ENCODE results near the gene NPY4R.
"Not testable (repeated sequence)": the region's sequence is repeated elsewhere in the genome, so short reads cannot be mapped to it uniquely, and the experiment has no call there.

DNA sequence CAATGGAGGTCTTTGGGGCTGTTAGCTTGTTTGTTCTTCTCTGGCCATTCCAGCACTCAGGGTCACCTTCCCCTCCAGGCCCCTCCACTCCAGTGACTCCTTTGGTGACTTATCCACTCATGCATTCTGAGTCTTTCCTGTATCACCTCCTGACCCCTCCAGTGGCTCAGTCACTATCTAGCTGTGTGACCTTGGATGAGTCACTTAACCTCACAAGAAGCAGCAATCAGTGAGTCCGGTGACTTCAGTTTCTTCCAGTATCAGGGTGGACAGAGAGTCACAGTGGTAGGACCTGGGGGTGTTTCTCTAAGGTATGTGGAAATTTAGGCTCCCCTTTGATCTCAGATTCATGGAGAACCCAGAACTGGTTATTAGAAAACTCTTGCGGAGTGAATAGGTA, 9.8 kb downstream of the NPY4R start:
- TF ChIP-seq, protein P1, sequence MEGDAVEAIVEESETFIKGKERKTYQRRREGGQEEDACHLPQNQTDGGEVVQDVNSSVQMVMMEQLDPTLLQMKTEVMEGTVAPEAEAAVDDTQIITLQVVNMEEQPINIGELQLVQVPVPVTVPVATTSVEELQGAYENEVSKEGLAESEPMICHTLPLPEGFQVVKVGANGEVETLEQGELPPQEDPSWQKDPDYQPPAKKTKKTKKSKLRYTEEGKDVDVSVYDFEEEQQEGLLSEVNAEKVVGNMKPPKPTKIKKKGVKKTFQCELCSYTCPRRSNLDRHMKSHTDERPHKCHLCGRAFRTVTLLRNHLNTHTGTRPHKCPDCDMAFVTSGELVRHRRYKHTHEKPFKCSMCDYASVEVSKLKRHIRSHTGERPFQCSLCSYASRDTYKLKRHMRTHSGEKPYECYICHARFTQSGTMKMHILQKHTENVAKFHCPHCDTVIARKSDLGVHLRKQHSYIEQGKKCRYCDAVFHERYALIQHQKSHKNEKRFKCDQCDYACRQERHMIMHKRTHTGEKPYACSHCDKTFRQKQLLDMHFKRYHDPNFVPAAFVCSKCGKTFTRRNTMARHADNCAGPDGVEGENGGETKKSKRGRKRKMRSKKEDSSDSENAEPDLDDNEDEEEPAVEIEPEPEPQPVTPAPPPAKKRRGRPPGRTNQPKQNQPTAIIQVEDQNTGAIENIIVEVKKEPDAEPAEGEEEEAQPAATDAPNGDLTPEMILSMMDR (conservative IDR thresholded peaks at IDR 0.05; ENCODE audit: low read length) = not testable (repeated sequence)
- TF ChIP-seq EZH2phosphoT487 (IDR thresholded peaks at IDR 0.05; ENCODE audit: borderline replicate concordance) = not testable (repeated sequence)

Measured in Loucy (cell line).